ENCODE measurements around the gene BAIAP2L2. TPM values are rescaled to one million over a fixed set of nuclear protein-coding genes. Genes with fewer than 3 reads are reported as not detected.

The BAIAP2L2 gene
- polyA plus RNA-seq, 1 donor from 2014 or later: 2.3 TPM

GRCh38 chr22:38086942-38087341, 23.5 kb downstream of the BAIAP2L2 start:
- Histone ChIP-seq H3K79me2 (replicated peaks; ENCODE audit: insufficient read depth, low read length) (no peaks in the 10 kb centered on the region), H3K4me3 (ENCODE audit: low read length) (no peak overlapping the region), H4K20me1 (ENCODE audit: insufficient read depth) (no peaks in the 10 kb centered on the region), H3K27ac (ENCODE audit: low read length) (no peak overlapping the region), H3K9me3 (ENCODE audit: low read length) (no peaks in the 10 kb centered on the region), H3K9me2 (ENCODE audit: insufficient read depth, low read length) (no peaks in the 10 kb centered on the region), H3F3A (ENCODE audit: insufficient read depth, low read length, poor library complexity, severe bottlenecking) (no peaks in the 10 kb centered on the region), H3K27me3 (ENCODE audit: insufficient read depth, low read depth, low read length) (peaks cover 2% of the 10 kb centered on the region), H3K36me3 (ENCODE audit: insufficient read depth, low read length) (no peaks in the 10 kb centered on the region), H3K9ac (ENCODE audit: low read length) (no peak overlapping the region), H2AFZ (ENCODE audit: low read depth, low read length) (no peak overlapping the region), H3K4me2 (ENCODE audit: low read length) (no peak overlapping the region)
- TF ChIP-seq MXI1 (conservative IDR thresholded peaks at IDR 0.05; ENCODE audit: poor library complexity, severe bottlenecking) (no peak), EP300 (conservative IDR thresholded peaks at IDR 0.05; ENCODE audit: poor library complexity, severe bottlenecking) (no peak), SMC3 (conservative IDR thresholded peaks at IDR 0.05; ENCODE audit: poor library complexity) (no peak), RAD21 (conservative IDR thresholded peaks at IDR 0.05) (no peak), TAF1 (IDR thresholded peaks at IDR 0.05; ENCODE audit: low read depth) (no peak)
- TF ChIP-seq, protein P1, sequence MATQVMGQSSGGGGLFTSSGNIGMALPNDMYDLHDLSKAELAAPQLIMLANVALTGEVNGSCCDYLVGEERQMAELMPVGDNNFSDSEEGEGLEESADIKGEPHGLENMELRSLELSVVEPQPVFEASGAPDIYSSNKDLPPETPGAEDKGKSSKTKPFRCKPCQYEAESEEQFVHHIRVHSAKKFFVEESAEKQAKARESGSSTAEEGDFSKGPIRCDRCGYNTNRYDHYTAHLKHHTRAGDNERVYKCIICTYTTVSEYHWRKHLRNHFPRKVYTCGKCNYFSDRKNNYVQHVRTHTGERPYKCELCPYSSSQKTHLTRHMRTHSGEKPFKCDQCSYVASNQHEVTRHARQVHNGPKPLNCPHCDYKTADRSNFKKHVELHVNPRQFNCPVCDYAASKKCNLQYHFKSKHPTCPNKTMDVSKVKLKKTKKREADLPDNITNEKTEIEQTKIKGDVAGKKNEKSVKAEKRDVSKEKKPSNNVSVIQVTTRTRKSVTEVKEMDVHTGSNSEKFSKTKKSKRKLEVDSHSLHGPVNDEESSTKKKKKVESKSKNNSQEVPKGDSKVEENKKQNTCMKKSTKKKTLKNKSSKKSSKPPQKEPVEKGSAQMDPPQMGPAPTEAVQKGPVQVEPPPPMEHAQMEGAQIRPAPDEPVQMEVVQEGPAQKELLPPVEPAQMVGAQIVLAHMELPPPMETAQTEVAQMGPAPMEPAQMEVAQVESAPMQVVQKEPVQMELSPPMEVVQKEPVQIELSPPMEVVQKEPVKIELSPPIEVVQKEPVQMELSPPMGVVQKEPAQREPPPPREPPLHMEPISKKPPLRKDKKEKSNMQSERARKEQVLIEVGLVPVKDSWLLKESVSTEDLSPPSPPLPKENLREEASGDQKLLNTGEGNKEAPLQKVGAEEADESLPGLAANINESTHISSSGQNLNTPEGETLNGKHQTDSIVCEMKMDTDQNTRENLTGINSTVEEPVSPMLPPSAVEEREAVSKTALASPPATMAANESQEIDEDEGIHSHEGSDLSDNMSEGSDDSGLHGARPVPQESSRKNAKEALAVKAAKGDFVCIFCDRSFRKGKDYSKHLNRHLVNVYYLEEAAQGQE (IDR thresholded peaks at IDR 0.05; ENCODE audit: borderline replicate concordance): no peak

DNA sequence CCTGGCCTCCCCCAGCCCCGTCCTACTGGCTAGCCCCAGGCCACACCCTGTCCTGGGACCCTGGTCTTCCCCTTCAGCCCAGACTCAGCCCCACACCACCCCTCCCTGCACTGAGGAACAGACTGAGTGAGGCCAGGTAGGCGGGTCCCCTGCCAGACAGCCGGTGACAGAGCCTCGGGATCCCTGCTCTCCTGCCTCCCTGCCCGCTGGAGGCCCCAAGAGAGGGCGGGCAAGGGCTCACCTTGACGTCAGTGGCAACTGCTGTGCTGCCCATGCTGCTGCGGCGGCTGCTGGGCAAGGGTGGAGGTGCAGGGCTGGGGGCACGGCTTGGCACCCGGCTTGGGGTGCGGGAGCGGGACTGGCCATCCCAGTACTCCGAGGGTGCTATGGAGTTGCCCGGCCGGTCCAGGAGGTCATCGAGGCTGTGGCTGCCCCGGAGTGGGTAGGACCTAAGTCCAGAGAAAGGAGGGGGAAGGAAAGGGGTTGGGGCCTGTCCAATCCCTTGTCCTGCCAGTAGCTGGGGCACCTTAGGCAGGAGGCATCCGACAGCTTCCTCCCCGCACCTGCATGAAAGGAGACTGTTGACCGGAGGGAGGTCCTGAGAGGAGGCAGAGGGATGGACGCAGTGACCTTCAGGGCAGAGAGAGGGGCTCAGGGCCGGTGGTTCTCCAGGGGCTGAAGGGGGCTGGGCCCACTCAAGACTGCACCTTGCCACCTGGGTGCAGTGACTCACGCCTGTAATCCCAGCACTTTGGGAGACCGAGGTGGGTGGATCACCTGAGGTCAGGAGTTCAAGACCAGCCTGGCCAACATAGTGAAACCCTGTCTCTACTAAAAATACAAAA, 24.3 kb downstream of the BAIAP2L2 start:
- TF ChIP-seq TAF1 (IDR thresholded peaks at IDR 0.05; ENCODE audit: low read depth): no peak
- TF ChIP-seq RAD21 (conservative IDR thresholded peaks at IDR 0.05): no peak
- TF ChIP-seq, protein P1 (IDR thresholded peaks at IDR 0.05; ENCODE audit: borderline replicate concordance): no peak
- no peak for TF ChIP-seq POLR2AphosphoS5 (IDR thresholded peaks at IDR 0.05)
- TF ChIP-seq EP300 (conservative IDR thresholded peaks at IDR 0.05; ENCODE audit: poor library complexity, severe bottlenecking): no peak
- TF ChIP-seq CTCF (IDR thresholded peaks at IDR 0.05; ENCODE audit: poor library complexity, severe bottlenecking): no peak
- no peak for TF ChIP-seq SMC3 (conservative IDR thresholded peaks at IDR 0.05; ENCODE audit: poor library complexity)
- TF ChIP-seq MXI1 (conservative IDR thresholded peaks at IDR 0.05; ENCODE audit: poor library complexity, severe bottlenecking): no peak
- TF ChIP-seq EZH2 (IDR thresholded peaks at IDR 0.05; ENCODE audit: borderline replicate concordance, insufficient read depth, low read length, poor library complexity, severe bottlenecking): no peak
- no peaks in the 10 kb centered on the region for H3F3A ChIP-seq (ENCODE audit: insufficient read depth, low read length, poor library complexity, severe bottlenecking)
- H3K27me3 ChIP-seq (ENCODE audit: insufficient read depth, low read depth, low read length): peaks cover 8% of the 10 kb centered on the region
- H3K4me2 ChIP-seq (ENCODE audit: low read length): no peak overlapping the region
- no peaks in the 10 kb centered on the region for H3K36me3 ChIP-seq (ENCODE audit: insufficient read depth, low read length)
- no peak overlapping the region for H3K4me3 ChIP-seq (ENCODE audit: low read length)
- no peak overlapping the region for H3K27ac ChIP-seq (ENCODE audit: low read length)
- no peaks in the 10 kb centered on the region for H3K79me2 ChIP-seq (replicated peaks; ENCODE audit: insufficient read depth, low read length)
- H3K9me2 ChIP-seq (ENCODE audit: insufficient read depth, low read length): no peaks in the 10 kb centered on the region
- no peak overlapping the region for H3K9ac ChIP-seq (ENCODE audit: low read length)
- no peaks in the 10 kb centered on the region for H4K20me1 ChIP-seq (ENCODE audit: insufficient read depth)
- H2AFZ ChIP-seq (ENCODE audit: low read depth, low read length): no peak overlapping the region
- no peaks in the 10 kb centered on the region for H3K9me3 ChIP-seq (ENCODE audit: low read length)

Measured in neural cell (in vitro differentiated cells).